SK-N-MC (cell line): Measurements from ENCODE around the gene ITGA2B.
"Not testable (repeated sequence)": the region's sequence is repeated elsewhere in the genome, so short reads cannot be mapped to it uniquely, and the experiment has no call there.

ENCODE experiments used
- DNase-seq: peaks from one replicate; pipeline ENCODE4 v3.0.0-alpha.2; 2011; ENCODE audit warnings: low read depth, low spot score
- H3K27ac ChIP-seq: fragments of 200-600 bp; sonication (generic); 2 replicates; pipeline ENCODE4 v1.5.1; 2016; ENCODE audit warnings: mixed run types
- H3K36me3 ChIP-seq: fragments of 200-600 bp; sonication (generic); 2 replicates; pipeline ENCODE4 v1.6.1; 2017; ENCODE audit warnings: antibody characterized with exemption, low read length, mixed read lengths; ENCODE audit not compliant: insufficient read depth
- H3K4me3 ChIP-seq: fragments of 200-600 bp; sonication (generic); 2 replicates; pipeline ENCODE4 v1.5.1; 2016
- H3K9ac ChIP-seq: fragments of 200-600 bp; sonication (generic); 2 replicates; pipeline ENCODE4 v1.8.0; 2017; ENCODE audit warnings: mixed run types, mixed read lengths; ENCODE audit not compliant: insufficient read length
- H3K9me3 ChIP-seq: fragments of 200-600 bp; sonication (generic); 2 replicates; pipeline ENCODE4 v1.6.1; 2017; ENCODE audit warnings: low read depth, mild to moderate bottlenecking, antibody characterized with exemption, low read length, moderate library complexity, mixed read lengths
- EZH2 ChIP-seq: fragments of 200-600 bp; sonication (generic); IDR thresholded peaks from one replicate; pipeline ENCODE4 v1.6.1; 2017; ENCODE audit warnings: antibody characterized with exemption
- FOXP2 ChIP-seq: optimal IDR thresholded peaks from 2 replicates; pipeline ENCODE3; 2011; ENCODE audit warnings: mild to moderate bottlenecking, moderate library complexity; ENCODE audit not compliant: insufficient read depth; ENCODE audit errors: extremely low read length, control extremely low read depth
- POLR2AphosphoS5 ChIP-seq: IDR thresholded peaks from 2 replicates; pipeline ENCODE4 v1.6.1; 2012; ENCODE audit warnings: mild to moderate bottlenecking, low read depth, low read length, borderline replicate concordance

Gene ITGA2B

DNA sequence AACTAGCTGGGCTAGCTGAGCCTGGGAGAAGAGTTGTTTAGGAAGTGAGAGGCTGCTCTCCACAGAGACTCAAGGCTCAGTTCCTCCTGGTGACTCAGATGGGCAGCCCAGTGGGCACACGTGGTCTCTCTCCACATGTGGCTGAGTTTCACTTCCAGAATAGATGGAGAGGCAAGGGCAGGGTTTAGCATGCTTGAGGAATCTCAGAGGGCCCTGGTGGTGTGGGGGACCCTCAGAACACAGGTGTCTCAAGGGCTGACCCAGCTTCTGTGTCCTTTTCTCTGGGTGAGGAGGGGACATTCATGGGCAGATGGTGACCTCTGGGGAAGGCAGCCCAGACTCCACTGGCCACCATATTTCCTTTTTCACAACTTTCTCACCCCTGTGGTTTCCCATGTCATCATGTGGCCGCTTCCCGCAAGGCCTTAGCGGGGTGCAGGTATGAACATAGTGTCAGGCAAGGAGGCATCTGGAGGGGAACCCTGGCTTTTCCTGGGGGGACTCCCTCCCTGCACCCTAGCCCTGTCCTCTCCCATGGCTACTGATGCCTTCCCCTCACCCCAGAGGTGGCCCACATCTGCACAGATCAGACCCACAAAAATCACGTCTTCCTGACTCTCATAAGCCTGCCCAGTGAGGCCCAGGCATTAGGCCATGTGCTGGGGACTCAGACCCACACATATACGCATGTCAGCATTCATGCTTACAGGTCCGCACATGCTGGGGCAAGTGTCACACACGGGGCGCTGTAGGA is 41.0 kb downstream of the ITGA2B start:
- DNase-seq: no peak
- TF ChIP-seq EZH2: no peak
- no peak for TF ChIP-seq POLR2AphosphoS5
- no peak for TF ChIP-seq FOXP2
- no peak overlapping the region for H3K4me3 ChIP-seq
- H3K9me3 ChIP-seq: no peaks in the 10 kb centered on the region
- no peaks in the 10 kb centered on the region for H3K36me3 ChIP-seq
- H3K9ac ChIP-seq: no peak overlapping the region
- no peak overlapping the region for H3K27ac ChIP-seq

DNA sequence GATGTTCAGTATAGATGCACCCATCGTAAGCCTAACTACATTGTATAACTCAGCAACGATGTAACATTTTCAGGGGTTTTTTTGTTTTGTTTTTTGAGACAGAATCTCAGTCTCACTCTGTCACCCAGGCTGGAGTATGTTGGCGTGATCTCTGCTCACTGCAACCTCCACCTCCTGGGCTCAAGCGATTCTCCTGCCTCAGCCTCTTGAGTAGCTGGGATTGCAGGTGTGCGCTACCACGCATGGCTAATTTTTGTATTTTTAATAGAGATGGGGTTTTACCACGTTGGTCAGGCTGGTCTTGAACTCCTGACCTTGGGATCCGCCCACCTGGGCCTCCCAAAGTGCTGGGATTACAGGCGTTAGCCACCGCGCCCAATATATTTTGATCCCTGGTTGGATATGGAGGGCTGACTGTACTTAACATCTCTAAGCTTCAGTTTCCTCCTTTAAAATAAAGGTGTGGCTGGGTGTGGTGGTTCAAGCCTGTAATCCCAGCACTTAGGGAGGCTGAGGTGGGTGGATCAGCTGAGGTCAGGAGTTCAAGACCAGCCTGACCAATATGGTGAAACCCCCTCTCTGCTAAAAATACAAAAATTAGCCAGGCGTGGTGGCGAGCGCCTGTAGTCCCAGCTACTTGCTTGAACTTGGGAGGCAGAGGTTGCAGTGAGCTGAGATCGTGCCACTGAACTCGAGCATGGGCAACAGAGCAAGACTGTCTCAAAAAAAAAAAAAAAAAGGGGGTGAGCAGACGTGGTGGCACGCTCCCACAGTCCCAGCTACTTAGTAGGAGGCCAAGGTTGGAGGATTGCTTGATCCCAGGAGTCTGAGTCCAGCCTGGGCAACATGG is 42.0 kb downstream of the ITGA2B start:
- not testable (repeated sequence) for DNase-seq, H3K36me3 ChIP-seq, H3K27ac ChIP-seq, H3K9ac ChIP-seq, H3K4me3 ChIP-seq, H3K9me3 ChIP-seq

DNA sequence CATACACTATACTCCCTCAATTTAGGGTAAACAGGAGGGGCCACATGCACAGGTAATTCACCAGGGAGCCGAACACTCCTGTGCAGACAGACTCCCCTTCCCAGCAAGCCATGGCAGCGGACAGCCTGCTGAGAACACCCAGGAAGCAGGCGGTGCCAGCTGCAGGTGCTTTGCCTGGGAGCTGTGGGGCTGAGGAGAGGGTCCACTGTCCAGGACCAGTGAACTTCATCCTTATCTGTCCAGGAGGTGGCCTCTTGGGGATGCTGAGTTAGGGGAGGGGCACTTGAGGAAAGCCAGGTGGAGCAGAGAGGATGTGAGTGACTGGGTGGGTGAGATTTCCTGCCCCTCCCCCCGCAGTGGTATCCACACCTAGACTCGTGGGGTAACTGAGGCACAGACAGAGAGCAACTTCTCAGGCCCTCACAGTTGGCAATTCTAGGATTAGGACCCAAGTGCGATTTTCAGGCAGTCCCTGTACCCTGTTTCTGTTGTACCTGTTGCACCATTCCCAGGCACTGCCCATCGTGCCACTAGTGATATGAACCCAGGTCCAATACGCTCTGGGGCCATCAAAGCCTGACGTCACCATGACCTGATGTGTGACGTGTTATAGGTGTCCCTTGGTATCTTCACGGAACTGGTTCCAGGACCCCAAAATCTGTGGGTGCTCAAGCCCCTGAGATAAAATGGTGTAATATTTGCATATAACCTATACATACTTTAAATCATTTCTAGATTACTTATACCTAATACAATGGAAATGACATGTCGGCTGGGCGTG is 43.2 kb downstream of the ITGA2B start:
- Histone ChIP-seq H3K9me3 (no peaks in the 10 kb centered on the region), H3K9ac (no peak overlapping the region), H3K27ac (no peak overlapping the region), H3K36me3 (no peaks in the 10 kb centered on the region), H3K4me3 (peak overlapping the region; percentile 88)
- DNase-seq: no peak
- no peak for TF ChIP-seq FOXP2
- no peak for TF ChIP-seq EZH2
- TF ChIP-seq POLR2AphosphoS5: no peak

DNA sequence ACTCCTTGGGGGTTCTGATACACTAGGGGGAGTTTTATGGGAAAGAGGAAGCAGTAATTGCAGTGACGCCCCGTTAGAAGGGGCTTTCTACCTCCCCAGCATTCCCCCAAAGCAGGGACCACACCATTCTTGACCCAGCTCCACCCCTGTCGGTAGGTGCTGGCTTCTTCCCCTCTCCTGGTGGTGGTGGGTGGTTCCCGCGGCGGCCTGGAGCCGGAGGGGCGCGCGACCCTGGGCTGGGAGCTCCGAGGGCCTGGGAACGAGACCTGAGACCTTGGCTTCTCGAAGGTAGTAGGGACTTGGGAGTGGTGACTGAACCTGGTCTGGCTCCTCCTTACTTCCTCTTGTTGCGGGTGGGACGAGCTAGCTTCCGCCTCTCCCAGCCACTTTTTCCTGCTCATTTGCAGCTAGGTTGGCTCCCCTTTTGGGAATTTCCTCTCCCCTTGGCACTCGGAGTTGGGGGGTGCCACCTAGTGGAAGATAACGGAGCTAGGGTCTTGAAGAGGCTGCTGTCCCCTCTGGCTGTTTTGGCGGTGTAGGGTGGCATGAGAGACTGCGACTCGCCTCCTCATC is 43.9 kb downstream of the ITGA2B start:
- DNase-seq: peak; percentile 50
- TF ChIP-seq POLR2AphosphoS5 (no peak), EZH2 (no peak), FOXP2 (no peak)
- H3K27ac ChIP-seq: no peak overlapping the region

DNA sequence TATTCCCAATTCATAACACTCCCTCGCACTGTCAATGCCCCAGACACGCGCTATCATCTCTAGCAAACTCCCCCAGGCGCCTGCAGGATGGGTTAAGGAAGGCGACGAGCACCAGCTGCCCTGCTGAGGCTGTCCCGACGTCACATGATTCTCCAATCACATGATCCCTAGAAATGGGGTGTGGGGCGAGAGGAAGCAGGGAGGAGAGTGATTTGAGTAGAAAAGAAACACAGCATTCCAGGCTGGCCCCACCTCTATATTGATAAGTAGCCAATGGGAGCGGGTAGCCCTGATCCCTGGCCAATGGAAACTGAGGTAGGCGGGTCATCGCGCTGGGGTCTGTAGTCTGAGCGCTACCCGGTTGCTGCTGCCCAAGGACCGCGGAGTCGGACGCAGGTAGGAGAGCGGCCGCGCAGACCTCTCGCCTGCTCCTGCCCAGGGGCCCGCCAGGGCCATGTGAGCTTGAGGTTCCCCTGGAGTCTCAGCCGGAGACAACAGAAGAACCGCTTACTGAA is 44.5 kb downstream of the ITGA2B start, which contains the start of gene GRN:
TSS of gene GRN (plus strand) at position 364 of the 515 bp plus-strand sequence. CDS start 3,863 bp downstream, outside the sequence.
- H3K27ac ChIP-seq: no peak within 1 kb of the TSS
- TF ChIP-seq FOXP2: no peak
- peak; percentile 76 for TF ChIP-seq POLR2AphosphoS5
- H3K36me3 ChIP-seq: no peaks in the 10 kb centered on the region
- H3K4me3 ChIP-seq: peak within 1 kb of the TSS; percentile 88
- H3K9me3 ChIP-seq: no peaks in the 10 kb centered on the region
- peak; percentile 99 for DNase-seq
- peak within 1 kb of the TSS; percentile 70 for H3K9ac ChIP-seq

More for the DNA sequence above, 43.9 kb downstream of the ITGA2B start:
- Histone ChIP-seq H3K4me3 (peak overlapping the region; percentile 88), H3K9ac (peak overlapping the region; percentile 70), H3K36me3 (no peaks in the 10 kb centered on the region), H3K9me3 (no peaks in the 10 kb centered on the region)

DNA sequence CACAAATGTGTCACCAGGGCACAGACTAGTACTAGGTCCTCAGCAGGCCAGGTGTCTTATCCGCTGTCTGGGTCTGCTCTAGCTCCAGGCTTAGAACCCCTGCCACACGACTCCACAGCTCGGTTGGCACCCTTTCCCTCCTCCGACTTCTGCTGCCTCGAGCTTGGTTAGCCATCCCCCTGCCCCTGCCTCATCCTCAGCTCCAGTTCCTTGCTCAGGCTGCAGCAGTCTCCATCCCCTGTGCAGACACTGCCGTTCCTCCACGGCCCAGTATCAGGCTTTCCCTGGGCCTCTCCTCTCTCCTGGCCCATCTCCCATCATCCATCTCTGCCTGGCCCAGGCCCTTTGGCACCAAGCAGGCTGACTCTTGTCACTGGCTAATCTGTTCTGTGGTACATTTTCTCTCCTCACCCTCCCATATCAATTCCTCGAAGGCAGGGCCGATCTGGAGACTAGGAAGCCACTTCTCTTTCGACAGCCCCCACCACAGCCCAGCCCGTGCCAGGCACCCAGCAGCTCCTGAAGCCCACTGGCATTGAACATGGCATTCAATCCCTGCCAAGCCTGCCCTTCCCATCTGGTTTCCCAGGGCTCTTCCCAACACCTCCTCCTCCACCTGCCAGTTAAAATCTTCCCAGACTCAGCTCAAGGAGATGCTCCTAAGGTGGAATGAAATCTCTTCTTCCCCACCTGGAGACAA is 45.8 kb downstream of the ITGA2B start:
- no peak overlapping the region for H3K9ac ChIP-seq
- no peaks in the 10 kb centered on the region for H3K36me3 ChIP-seq
- no peaks in the 10 kb centered on the region for H3K9me3 ChIP-seq
- no peak overlapping the region for H3K4me3 ChIP-seq
- no peak for TF ChIP-seq POLR2AphosphoS5
- TF ChIP-seq FOXP2: no peak
- TF ChIP-seq EZH2: no peak
- no peak for DNase-seq
- H3K27ac ChIP-seq: no peak overlapping the region

DNA sequence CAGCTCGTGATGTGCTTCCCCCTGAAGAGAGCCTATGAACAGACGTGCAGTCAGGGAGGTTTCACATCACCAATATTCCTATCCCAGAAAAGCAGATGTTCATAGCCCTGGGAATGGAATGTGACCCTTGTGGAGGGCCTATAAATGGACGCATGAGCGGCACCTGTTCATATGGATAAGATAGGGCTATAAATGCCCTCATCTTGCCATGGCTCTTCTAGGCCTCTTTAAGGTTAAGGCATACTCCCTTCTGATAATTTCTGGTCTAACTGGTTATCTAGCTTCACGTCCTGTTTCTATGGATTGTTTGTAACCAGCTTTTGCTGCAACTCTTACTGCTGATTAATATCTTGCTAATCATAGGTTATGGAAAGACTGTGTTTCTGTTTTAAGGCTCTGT is 48.9 kb downstream of the ITGA2B start:
- DNase-seq, H3K9me3 ChIP-seq, H3K27ac ChIP-seq, H3K9ac ChIP-seq, H3K36me3 ChIP-seq, H3K4me3 ChIP-seq: not testable (repeated sequence)
